ENCODE measurements around the gene NEUROD4. TPM values are rescaled to one million over a fixed set of nuclear protein-coding genes. Genes with fewer than 3 reads are reported as not detected.

NEUROD4 gene
- total RNA-seq, 6 experiments from 2014 or later, result not detected

DNA sequence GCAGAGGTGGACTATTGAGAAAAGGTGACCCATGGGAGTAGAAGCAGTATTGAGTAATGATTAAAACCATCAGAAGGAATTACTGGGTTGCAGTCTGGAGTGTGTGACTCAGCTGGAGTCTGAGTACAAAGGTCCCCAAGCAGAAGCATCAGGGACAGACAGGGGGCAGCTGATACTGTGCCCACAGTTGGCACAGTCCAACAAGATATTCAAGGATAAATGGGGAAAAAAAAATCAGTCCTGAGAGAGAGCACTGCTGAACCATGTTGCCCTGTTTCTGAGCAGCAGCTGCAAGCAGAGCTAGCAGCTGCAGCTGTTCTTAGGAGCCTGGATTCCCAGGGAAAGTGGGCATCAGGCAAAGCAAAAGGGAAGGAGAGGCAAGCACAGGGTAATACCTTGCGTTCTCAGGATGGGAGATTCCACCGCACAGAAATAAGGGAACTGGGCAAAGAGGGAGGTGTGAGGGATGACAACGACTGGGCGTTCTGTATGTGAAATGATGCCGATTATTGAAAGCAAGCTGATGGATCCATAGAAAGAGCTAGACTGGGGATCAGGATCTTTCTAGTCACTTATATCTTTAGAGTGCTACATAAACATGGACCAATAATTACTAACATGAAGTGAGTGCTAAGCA, 17.7 kb downstream of the NEUROD4 start:
- Histone ChIP-seq H3K4me3 (no peak overlapping the region), H3K4me1 (no peaks in the 10 kb centered on the region), H3K27me3 (no peaks in the 10 kb centered on the region), H3K27ac (no peak overlapping the region), H3K36me3 (no peaks in the 10 kb centered on the region), H3K9me3 (no peaks in the 10 kb centered on the region)
- 70% methylated on average over 5 of the region's 5 CpGs for WGBS (ENCODE audit: insufficient coverage, low coverage, low lambda C conversion rate, missing lambda C conversion rate)
- intact Hi-C loops (cut with DNase I), result no loop called here
- ATAC-seq, result no peak
- no peak for DNase-seq
- TF ChIP-seq, protein P1, sequence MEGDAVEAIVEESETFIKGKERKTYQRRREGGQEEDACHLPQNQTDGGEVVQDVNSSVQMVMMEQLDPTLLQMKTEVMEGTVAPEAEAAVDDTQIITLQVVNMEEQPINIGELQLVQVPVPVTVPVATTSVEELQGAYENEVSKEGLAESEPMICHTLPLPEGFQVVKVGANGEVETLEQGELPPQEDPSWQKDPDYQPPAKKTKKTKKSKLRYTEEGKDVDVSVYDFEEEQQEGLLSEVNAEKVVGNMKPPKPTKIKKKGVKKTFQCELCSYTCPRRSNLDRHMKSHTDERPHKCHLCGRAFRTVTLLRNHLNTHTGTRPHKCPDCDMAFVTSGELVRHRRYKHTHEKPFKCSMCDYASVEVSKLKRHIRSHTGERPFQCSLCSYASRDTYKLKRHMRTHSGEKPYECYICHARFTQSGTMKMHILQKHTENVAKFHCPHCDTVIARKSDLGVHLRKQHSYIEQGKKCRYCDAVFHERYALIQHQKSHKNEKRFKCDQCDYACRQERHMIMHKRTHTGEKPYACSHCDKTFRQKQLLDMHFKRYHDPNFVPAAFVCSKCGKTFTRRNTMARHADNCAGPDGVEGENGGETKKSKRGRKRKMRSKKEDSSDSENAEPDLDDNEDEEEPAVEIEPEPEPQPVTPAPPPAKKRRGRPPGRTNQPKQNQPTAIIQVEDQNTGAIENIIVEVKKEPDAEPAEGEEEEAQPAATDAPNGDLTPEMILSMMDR (IDR thresholded peaks at IDR 0.05), result no peak
- TF ChIP-seq POLR2A (IDR thresholded peaks at IDR 0.05), result no peak

DNA sequence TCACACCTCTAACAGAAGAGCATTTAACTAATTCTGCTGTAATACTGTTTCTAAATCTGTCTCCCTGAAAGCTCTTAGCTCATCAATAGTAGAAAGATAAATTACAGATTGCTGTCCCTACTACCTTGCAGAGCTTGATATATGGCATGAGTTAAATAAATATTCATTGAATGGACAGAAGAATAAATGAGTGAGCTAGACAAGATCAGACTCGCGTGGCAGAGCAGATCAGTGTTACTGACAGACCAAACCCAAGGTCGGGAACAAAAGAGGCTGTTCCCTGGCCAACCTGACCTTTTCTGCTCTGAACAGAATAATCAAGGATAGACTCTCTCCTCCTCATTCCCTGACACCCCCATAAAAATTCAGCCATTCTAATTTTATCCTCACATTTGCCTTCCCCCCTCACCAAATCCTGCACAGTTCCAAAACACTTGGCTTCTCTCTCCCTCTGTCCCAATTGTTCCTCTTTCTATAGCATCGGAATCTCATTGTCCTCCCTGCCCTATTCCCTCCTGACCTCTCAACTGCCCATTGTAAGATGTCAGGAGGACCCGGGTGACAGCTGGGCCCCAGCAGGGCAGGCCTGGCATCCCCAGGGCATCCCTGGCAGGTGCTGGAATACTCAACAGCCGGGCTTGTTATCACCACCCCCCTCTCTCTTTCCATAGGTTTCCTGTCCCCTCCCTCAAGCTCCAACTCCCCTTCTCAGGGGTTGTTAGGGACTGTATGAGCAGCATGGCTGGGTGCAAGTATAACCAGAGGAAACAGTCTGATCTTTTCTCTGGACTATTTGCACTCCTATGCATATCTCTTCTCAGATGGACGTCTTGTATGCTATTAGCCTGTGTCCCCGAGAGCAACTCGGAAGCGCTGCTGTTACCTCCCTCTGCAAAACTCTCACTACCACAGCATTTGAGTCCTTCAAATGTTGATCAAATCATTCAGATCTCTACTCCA, 19.9 kb downstream of the NEUROD4 start:
- WGBS (ENCODE audit: insufficient coverage, low coverage, low lambda C conversion rate, missing lambda C conversion rate), result 55% methylated on average over 6 of the region's 10 CpGs
- Histone ChIP-seq H3K36me3 (no peaks in the 10 kb centered on the region), H3K9me3 (no peaks in the 10 kb centered on the region), H3K4me1 (no peaks in the 10 kb centered on the region), H3K27me3 (no peaks in the 10 kb centered on the region), H3K27ac (no peak overlapping the region), H3K4me3 (no peak overlapping the region)
- intact Hi-C loops (cut with DNase I), result no loop called here
- ATAC-seq (no peak), DNase-seq (no peak)
- TF ChIP-seq POLR2A (IDR thresholded peaks at IDR 0.05), result no peak
- TF ChIP-seq, protein P1 (IDR thresholded peaks at IDR 0.05), result no peak

DNA sequence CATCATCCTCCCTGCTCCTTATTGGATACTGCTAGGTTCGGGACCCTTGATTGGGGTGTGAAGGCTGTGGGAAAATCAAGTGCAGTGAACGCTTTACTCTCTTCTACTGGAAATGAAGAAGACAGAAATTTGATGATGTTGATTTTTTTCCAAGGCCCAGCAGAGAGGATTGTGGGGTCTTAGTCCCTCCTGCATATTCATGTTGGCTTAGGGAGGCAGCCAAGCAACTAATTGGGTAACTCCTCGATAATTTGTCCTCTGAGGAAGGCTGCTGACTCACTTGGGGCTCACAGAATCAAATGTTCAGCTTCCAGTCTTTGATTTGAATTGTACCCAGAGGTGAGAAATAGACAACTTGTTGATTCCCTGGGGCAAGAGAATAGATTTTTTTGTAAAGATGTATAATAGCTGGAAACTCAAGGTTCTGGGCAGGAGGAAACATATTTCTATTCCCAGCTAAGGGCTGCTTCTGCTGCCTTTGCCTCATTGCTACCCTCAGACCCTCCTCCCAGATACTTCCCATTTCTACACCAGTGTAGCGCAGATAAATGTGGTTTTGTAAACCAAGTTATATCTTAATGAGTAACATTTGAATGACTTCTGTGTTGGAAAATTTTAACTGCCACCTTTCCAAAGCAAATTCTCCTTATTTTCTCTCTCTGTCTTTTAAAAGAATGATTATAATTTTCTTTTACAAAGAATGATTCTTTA, 21.7 kb downstream of the NEUROD4 start:
- H3K36me3 ChIP-seq, result no peaks in the 10 kb centered on the region
- 39% methylated on average over 3 of the region's 4 CpGs for WGBS (ENCODE audit: insufficient coverage, low coverage, low lambda C conversion rate, missing lambda C conversion rate)
- ATAC-seq, result no peak
- intact Hi-C loops (cut with DNase I), result no loop called here
- no peak for DNase-seq
- H3K27me3 ChIP-seq, result no peaks in the 10 kb centered on the region
- no peaks in the 10 kb centered on the region for H3K4me1 ChIP-seq
- no peak overlapping the region for H3K4me3 ChIP-seq
- TF ChIP-seq POLR2A (IDR thresholded peaks at IDR 0.05), result no peak
- TF ChIP-seq, protein P1 (IDR thresholded peaks at IDR 0.05), result no peak
- no peak overlapping the region for H3K27ac ChIP-seq
- H3K9me3 ChIP-seq, result no peaks in the 10 kb centered on the region

DNA sequence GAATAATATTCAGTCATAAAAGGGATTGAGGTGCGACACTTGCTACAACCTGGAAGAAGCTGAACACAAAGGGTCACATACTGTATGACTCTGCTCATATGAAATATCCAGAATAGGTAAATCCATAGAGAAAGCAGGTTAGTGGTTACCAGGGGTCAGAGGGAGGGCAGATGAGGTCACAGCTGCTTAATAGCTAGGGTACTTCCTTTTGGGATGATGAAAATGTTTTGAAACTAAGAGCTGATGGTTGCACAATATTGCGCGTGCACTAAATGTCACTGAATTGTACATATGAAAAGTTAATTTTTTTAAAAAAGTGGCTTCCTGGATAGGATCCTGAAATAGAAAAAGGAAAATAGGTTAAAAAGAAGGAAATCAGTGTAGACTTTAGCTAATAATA, 23.8 kb downstream of the NEUROD4 start:
- Histone ChIP-seq H3K9me3 (no peaks in the 10 kb centered on the region), H3K36me3 (no peaks in the 10 kb centered on the region), H3K4me3 (no peak overlapping the region), H3K27ac (no peak overlapping the region), H3K4me1 (no peaks in the 10 kb centered on the region), H3K27me3 (no peaks in the 10 kb centered on the region)
- no peak for DNase-seq
- ATAC-seq, result peak in 3 of 4 donors; percentile 40 to 57 (median 54)
- 65% methylated on average over 3 of the region's 3 CpGs for WGBS (ENCODE audit: insufficient coverage, low coverage, low lambda C conversion rate, missing lambda C conversion rate)
- intact Hi-C loops (cut with DNase I), result no loop called here
- no peak for TF ChIP-seq POLR2A (IDR thresholded peaks at IDR 0.05)
- TF ChIP-seq, protein P1 (IDR thresholded peaks at IDR 0.05), result no peak
